Natural killer cell (primary cell): Measurements from ENCODE around the gene KTN1. TPM values are rescaled to one million over a fixed set of nuclear protein-coding genes. Genes with fewer than 3 reads are reported as not detected.

Source experiments
- ATAC-seq, 3 donors: fragments of 150-1000 bp in 2 of 3; fragments of 200-7000 bp in 1 of 3; cut with Tn5 transposase; 1 replicate in 1 of 3; 2 replicates in 2 of 3; pipeline ENCODE4 v1.10.0; 2021; ENCODE audit warnings: mild to moderate bottlenecking in 2 of 3, moderate library complexity in 2 of 3
- DNase-seq, 2 donors: peaks; one replicate each; pipeline versions ENCODE4 v3.0.0 to v3.0.0-alpha.2; 2013 to 2021; ENCODE audit warnings: mixed read lengths in 1 of 2
- H3K27ac ChIP-seq: one replicate; pipeline ENCODE4 v1.5.1; 2013; ENCODE audit warnings: mild to moderate bottlenecking, low read length
- H3K27me3 ChIP-seq: one replicate; pipeline ENCODE4 v1.6.1; 2013; ENCODE audit warnings: low read length; ENCODE audit not compliant: control insufficient read depth, insufficient read depth
- H3K36me3 ChIP-seq: one replicate; pipeline ENCODE4 v1.6.1; 2013; ENCODE audit warnings: low read length; ENCODE audit not compliant: control insufficient read depth, insufficient read depth
- H3K4me1 ChIP-seq: one replicate; pipeline ENCODE4 v1.6.1; 2013; ENCODE audit warnings: low read length; ENCODE audit not compliant: control insufficient read depth, insufficient read depth
- H3K4me3 ChIP-seq: one replicate; pipeline ENCODE4 v1.5.1; 2013; ENCODE audit warnings: low read length
- H3K9me3 ChIP-seq: one replicate; pipeline ENCODE4 v1.6.1; 2013; ENCODE audit warnings: low read length; ENCODE audit not compliant: control insufficient read depth, insufficient read depth
- H3K27ac Mint-ChIP-seq, 2 donors: one replicate each; pipeline ENCODE4 v1.8.0; 2022; ENCODE audit warnings: mild to moderate bottlenecking in 2 of 2, mixed read lengths in 2 of 2, moderate library complexity in 1 of 2
- H3K27me3 Mint-ChIP-seq, 2 donors: one replicate each; pipeline ENCODE4 v1.8.0; 2022; ENCODE audit warnings: low read depth in 2 of 2, mixed read lengths in 2 of 2
- H3K36me3 Mint-ChIP-seq: one replicate; pipeline ENCODE4 v1.8.0; 2022; ENCODE audit warnings: mixed read lengths
- H3K4me1 Mint-ChIP-seq, 2 donors: one replicate each; pipeline ENCODE4 v1.8.0; 2022; ENCODE audit warnings: mixed read lengths in 2 of 2
- H3K4me3 Mint-ChIP-seq: one replicate; pipeline ENCODE4 v1.8.0; 2022; ENCODE audit warnings: mild to moderate bottlenecking, moderate library complexity, mixed read lengths
- H3K9me3 Mint-ChIP-seq, 2 donors: one replicate each; pipeline ENCODE4 v1.8.0; 2022; ENCODE audit warnings: mixed read lengths in 2 of 2
- WGBS: methylation state at CpG from one replicate; pipeline ENCODE4 v1.1.7; 2013; ENCODE audit warnings: missing lambda C conversion rate; ENCODE audit not compliant: insufficient coverage; 5-methylcytosine and 5-hydroxymethylcytosine counted together
- intact Hi-C: fragments of 100-400 bp; cut with micrococcal nuclease; formaldehyde crosslinking; loops from one replicate; pipeline ENCODE4 v1.14.2; 2022
- total RNA-seq, 4 donors: library from RNA; stranded (reverse); fragments of 120-200 nt in 1 of 4; gene quantifications; one replicate each; pipeline versions ENCODE4 v1.2.3 to v1.2.4, GENCODE V29; 2013 to 2022
- TF ChIP-seq, protein P1 (sequence below): fragments of 200-600 bp; IDR thresholded peaks from one replicate; pipeline ENCODE4 v1.8.0; 2022; ENCODE audit warnings: antibody characterized with exemption

Gene KTN1
- total RNA-seq, 3 donors from 2014 or later (not counting 1 experiment from before 2014, with no cell fraction given): 63.1 to 96.7 (median 72.8) TPM

- Mint-ChIP-seq H3K36me3 (no peaks in the 10 kb centered on the region), H3K27ac (no peak overlapping the region), H3K9me3 (no peaks in the 10 kb centered on the region), H3K4me3 (no peak overlapping the region), H3K4me1 (no peaks in the 10 kb centered on the region), H3K27me3 (peaks cover 4 to 22% of the 10 kb centered on the region in 2 donors)
- H3K4me3 ChIP-seq: no peak overlapping the region
- H3K27ac ChIP-seq: no peak overlapping the region
- H3K27me3 ChIP-seq: no peaks in the 10 kb centered on the region
- intact Hi-C loops: no loop called here
- TF ChIP-seq, protein P1, sequence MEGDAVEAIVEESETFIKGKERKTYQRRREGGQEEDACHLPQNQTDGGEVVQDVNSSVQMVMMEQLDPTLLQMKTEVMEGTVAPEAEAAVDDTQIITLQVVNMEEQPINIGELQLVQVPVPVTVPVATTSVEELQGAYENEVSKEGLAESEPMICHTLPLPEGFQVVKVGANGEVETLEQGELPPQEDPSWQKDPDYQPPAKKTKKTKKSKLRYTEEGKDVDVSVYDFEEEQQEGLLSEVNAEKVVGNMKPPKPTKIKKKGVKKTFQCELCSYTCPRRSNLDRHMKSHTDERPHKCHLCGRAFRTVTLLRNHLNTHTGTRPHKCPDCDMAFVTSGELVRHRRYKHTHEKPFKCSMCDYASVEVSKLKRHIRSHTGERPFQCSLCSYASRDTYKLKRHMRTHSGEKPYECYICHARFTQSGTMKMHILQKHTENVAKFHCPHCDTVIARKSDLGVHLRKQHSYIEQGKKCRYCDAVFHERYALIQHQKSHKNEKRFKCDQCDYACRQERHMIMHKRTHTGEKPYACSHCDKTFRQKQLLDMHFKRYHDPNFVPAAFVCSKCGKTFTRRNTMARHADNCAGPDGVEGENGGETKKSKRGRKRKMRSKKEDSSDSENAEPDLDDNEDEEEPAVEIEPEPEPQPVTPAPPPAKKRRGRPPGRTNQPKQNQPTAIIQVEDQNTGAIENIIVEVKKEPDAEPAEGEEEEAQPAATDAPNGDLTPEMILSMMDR: no peak
- ATAC-seq: no peak
- H3K4me1 ChIP-seq: no peaks in the 10 kb centered on the region
- no peak for DNase-seq
- no peaks in the 10 kb centered on the region for H3K36me3 ChIP-seq
- no peaks in the 10 kb centered on the region for H3K9me3 ChIP-seq
- WGBS: 93% methylated on average over 3 of the region's 3 CpGs
These were observed 22.9 kb upstream of the KTN1 start for GRCh38 chr14:55556929-55557623.

DNA sequence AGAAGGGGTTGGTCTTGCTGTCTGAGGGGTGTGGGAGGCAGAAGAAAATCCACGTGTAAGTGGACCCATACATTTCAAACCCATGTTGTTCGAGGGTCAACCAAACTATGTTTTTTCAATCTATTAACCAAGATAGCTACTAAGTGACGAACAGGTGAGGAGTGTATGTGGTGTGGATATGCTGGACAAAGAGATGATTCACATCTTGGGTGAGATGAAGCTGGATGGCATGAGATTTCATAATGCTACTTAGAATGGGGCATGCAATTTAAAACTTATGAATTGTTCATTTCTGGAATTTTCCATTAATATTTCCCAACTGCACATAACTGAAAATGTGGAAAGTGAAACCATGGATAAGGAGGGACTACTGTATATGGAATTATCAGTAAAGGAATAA is 17.9 kb upstream of the KTN1 start:
- Histone ChIP-seq H3K9me3 (no peaks in the 10 kb centered on the region), H3K27me3 (no peaks in the 10 kb centered on the region), H3K4me1 (no peaks in the 10 kb centered on the region), H3K27ac (no peak overlapping the region), H3K36me3 (no peaks in the 10 kb centered on the region), H3K4me3 (no peak overlapping the region)
- intact Hi-C loops: no loop called here
- no peak overlapping the region for H3K4me3 Mint-ChIP-seq
- H3K4me1 Mint-ChIP-seq: no peaks in the 10 kb centered on the region
- WGBS: 80% methylated on average over 1 of the region's 3 CpGs
- ATAC-seq (no peak), DNase-seq (no peak)
- no peaks in the 10 kb centered on the region for H3K36me3 Mint-ChIP-seq
- no peak overlapping the region for H3K27ac Mint-ChIP-seq
- peaks cover 12 to 18% of the 10 kb centered on the region in 2 donors for H3K27me3 Mint-ChIP-seq
- no peaks in the 10 kb centered on the region for H3K9me3 Mint-ChIP-seq
- TF ChIP-seq, protein P1: no peak

- H3K27me3 ChIP-seq: no peaks in the 10 kb centered on the region
- no peak for ATAC-seq
- H3K9me3 Mint-ChIP-seq: no peaks in the 10 kb centered on the region
- H3K4me3 Mint-ChIP-seq: no peak overlapping the region
- intact Hi-C loops: no loop called here
- no peaks in the 10 kb centered on the region for H3K9me3 ChIP-seq
- H3K4me3 ChIP-seq: no peak overlapping the region
- no peaks in the 10 kb centered on the region for H3K36me3 Mint-ChIP-seq
- H3K4me1 ChIP-seq: no peaks in the 10 kb centered on the region
- no peak for DNase-seq
- H3K27me3 Mint-ChIP-seq: peaks cover 11 to 38% of the 10 kb centered on the region in 2 donors
- no peaks in the 10 kb centered on the region for H3K36me3 ChIP-seq
- no peak overlapping the region for H3K27ac Mint-ChIP-seq
- no peaks in the 10 kb centered on the region for H3K4me1 Mint-ChIP-seq
- H3K27ac ChIP-seq: no peak overlapping the region
- TF ChIP-seq, protein P1: no peak
These were observed 11.4 kb upstream of the KTN1 start for GRCh38 chr14:55568618-55569017.
